Ishikawa (cell line): ENCODE data around the gene PLXNB3.

ENCODE experiments used
- CEBPB ChIP-seq: IDR thresholded peaks from 2 replicates; pipeline ENCODE4 v1.6.1; 2012
- CREB1 ChIP-seq: IDR thresholded peaks from 2 replicates; pipeline ENCODE4 v1.6.1; 2012; ENCODE audit warnings: low read depth
- EGR1 ChIP-seq: IDR thresholded peaks from 2 replicates; pipeline ENCODE4 v1.6.1; 2012
- EP300 ChIP-seq: IDR thresholded peaks from 2 replicates; pipeline ENCODE4 v1.6.1; 2012; ENCODE audit warnings: borderline replicate concordance
- FOXM1 ChIP-seq: IDR thresholded peaks from 2 replicates; pipeline ENCODE4 v1.6.1; 2012; ENCODE audit warnings: low read depth, borderline replicate concordance
- MAX ChIP-seq: IDR thresholded peaks from 2 replicates; pipeline ENCODE4 v1.6.1; 2012
- NFIC ChIP-seq: IDR thresholded peaks from 2 replicates; pipeline ENCODE4 v1.6.1; 2012
- RAD21 ChIP-seq: IDR thresholded peaks from 2 replicates; pipeline ENCODE4 v1.6.1; 2012; ENCODE audit warnings: low read depth
- REST ChIP-seq: IDR thresholded peaks from 2 replicates; pipeline ENCODE4 v1.6.1; 2012; ENCODE audit warnings: low read depth, mild to moderate bottlenecking
- TAF1 ChIP-seq: IDR thresholded peaks from 2 replicates; pipeline ENCODE4 v1.6.1; 2012; ENCODE audit warnings: low read depth, mild to moderate bottlenecking
- TCF12 ChIP-seq: IDR thresholded peaks from 2 replicates; pipeline ENCODE4 v1.6.1; 2012; ENCODE audit warnings: low read depth
- TEAD4 ChIP-seq: IDR thresholded peaks from 2 replicates; pipeline ENCODE4 v1.6.1; 2012
- USF1 ChIP-seq: IDR thresholded peaks from 2 replicates; pipeline ENCODE4 v1.6.1; 2012
- YY1 ChIP-seq: IDR thresholded peaks from 2 replicates; pipeline ENCODE4 v1.6.1; 2012; ENCODE audit warnings: low read depth
- ZBTB7A ChIP-seq: IDR thresholded peaks from 2 replicates; pipeline ENCODE4 v1.6.1; 2012; ENCODE audit warnings: low read depth

Gene PLXNB3

GRCh38 chrX:153738056-153738605 lies 25.9 kb upstream of the PLXNB3 start:
- no peak for TF ChIP-seq RAD21
- TF ChIP-seq TAF1: no peak
- no peak for TF ChIP-seq TEAD4
- TF ChIP-seq EP300: no peak
- TF ChIP-seq EGR1: no peak
- TF ChIP-seq USF1: no peak

- TF ChIP-seq MAX (no peak), RAD21 (no peak), EP300 (no peak), EGR1 (no peak), REST (no peak), FOXM1 (no peak), TCF12 (no peak), USF1 (no peak), ZBTB7A (no peak), CEBPB (no peak)
These were observed 24.1 kb upstream of the PLXNB3 start for GRCh38 chrX:153739754-153740486.

GRCh38 chrX:153740631-153741222 lies 23.3 kb upstream of the PLXNB3 start:
- no peak for TF ChIP-seq CEBPB
- no peak for TF ChIP-seq TCF12
- no peak for TF ChIP-seq CREB1
- no peak for TF ChIP-seq FOXM1

GRCh38 chrX:153741446-153741845 lies 22.6 kb upstream of the PLXNB3 start:
- TF ChIP-seq RAD21 (no peak), EP300 (no peak), CEBPB (no peak), EGR1 (no peak), FOXM1 (no peak), YY1 (no peak), USF1 (no peak), ZBTB7A (no peak), TAF1 (no peak), MAX (no peak), REST (no peak), NFIC (no peak), TEAD4 (no peak), TCF12 (no peak), CREB1 (no peak)

- TF ChIP-seq YY1: no peak
These were observed 19.6 kb upstream of the PLXNB3 start for GRCh38 chrX:153744210-153745066.
